ENCODE measurements around the gene DSCAM.

The DSCAM gene

DNA sequence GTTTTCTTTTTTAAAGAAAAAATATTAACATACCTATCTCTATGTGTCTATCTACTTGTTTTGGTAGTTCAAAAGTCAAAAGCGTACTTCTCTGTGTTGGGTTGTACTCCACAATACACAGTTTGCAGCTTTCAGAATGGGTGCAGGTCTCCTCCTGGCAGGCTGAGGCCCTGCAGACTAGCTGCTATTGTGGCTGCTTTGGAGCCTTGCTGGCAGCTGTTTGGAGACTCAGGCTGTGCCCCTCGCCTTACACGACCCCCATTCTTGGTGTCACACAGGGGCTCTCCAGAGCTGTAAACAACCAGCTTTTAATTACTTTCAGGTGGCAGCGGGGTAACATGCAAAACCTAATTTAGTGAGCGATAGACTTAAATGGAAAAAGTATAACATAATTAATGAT is 160.4 kb downstream of the DSCAM start:
- H3K36me3 Mint-ChIP-seq: no peaks in the 10 kb centered on the region
- peaks cover 13% of the 10 kb centered on the region for H3K9me3 Mint-ChIP-seq (ENCODE audit: low read depth)
- H3K4me3 Mint-ChIP-seq: no peak overlapping the region
- peaks cover 7% of the 10 kb centered on the region for H3K27me3 Mint-ChIP-seq
- no peaks in the 10 kb centered on the region for H3K4me1 Mint-ChIP-seq (ENCODE audit: low read depth)
- H3K27ac Mint-ChIP-seq: no peak overlapping the region

DNA sequence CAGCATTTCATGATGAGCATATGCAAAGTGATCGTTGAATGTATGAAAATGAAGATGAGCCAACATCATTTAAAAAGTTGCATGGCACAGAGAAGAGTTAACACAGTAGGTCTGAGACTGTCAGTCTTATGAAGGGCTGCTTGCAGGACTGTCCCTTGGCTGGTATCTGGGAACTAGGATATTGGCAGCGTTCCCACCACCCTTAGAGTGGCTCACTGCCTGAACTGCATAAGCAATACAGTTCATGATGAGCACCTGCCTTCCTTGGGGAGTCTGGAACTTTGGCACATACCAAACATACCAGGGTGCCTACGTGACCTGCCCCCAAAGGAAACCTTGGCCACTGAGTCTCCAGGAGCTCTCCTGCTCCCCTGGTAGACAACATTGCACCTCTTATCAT is 161.8 kb downstream of the DSCAM start:
- peaks cover 13% of the 10 kb centered on the region for H3K9me3 Mint-ChIP-seq (ENCODE audit: low read depth)
- no peak overlapping the region for H3K27ac Mint-ChIP-seq
- no peaks in the 10 kb centered on the region for H3K4me1 Mint-ChIP-seq (ENCODE audit: low read depth)
- H3K27me3 Mint-ChIP-seq: peaks cover 5% of the 10 kb centered on the region
- H3K36me3 Mint-ChIP-seq: no peaks in the 10 kb centered on the region
- H3K4me3 Mint-ChIP-seq: no peak overlapping the region

DNA sequence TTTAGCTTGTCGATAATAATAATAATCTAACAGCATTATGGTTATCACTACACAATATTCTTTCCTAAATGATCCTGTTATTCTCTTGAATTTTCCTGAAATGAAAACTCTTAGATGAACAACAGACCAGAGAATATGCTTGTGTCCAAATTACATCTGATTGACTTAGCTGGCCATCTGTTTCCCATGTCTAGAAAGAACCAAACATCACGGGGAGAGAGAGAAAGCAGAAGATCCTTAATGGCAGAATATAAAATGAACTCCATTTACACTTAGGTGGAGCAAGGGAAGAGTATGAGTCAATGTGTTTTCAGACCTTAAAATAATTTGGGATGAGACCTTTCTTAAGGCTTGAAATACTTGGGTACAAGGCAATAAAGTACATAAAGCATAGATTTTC is 162.2 kb downstream of the DSCAM start:
- H3K27me3 Mint-ChIP-seq: peaks cover 4% of the 10 kb centered on the region
- H3K27ac Mint-ChIP-seq: no peak overlapping the region
- no peak overlapping the region for H3K4me3 Mint-ChIP-seq
- no peaks in the 10 kb centered on the region for H3K36me3 Mint-ChIP-seq
- H3K4me1 Mint-ChIP-seq (ENCODE audit: low read depth): no peaks in the 10 kb centered on the region
- peaks cover 13% of the 10 kb centered on the region for H3K9me3 Mint-ChIP-seq (ENCODE audit: low read depth)

DNA sequence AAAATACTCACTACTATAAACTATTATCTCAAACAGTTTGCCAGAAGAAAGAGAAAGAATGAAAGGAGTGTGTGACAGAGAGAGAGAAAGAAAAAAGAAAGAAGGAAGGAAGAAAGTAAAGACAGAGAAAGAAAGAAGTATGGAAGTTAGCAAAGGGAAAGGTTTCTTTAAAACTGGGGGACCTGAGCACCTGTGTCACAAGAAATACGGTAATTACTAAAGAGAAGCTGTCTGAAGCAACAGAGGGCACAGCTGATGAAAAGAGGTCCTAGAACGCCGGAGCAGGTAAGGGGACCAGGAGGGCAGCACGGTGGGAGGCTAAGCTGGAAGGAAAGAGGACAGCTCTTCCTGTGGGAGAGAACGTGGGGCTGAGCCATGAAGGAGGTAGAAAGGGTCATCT is 163.6 kb downstream of the DSCAM start:
- Mint-ChIP-seq H3K36me3 (no peaks in the 10 kb centered on the region), H3K4me3 (no peak overlapping the region), H3K4me1 (ENCODE audit: low read depth) (no peaks in the 10 kb centered on the region), H3K27ac (no peak overlapping the region), H3K9me3 (ENCODE audit: low read depth) (peaks cover 13% of the 10 kb centered on the region), H3K27me3 (peaks cover 4% of the 10 kb centered on the region)

DNA sequence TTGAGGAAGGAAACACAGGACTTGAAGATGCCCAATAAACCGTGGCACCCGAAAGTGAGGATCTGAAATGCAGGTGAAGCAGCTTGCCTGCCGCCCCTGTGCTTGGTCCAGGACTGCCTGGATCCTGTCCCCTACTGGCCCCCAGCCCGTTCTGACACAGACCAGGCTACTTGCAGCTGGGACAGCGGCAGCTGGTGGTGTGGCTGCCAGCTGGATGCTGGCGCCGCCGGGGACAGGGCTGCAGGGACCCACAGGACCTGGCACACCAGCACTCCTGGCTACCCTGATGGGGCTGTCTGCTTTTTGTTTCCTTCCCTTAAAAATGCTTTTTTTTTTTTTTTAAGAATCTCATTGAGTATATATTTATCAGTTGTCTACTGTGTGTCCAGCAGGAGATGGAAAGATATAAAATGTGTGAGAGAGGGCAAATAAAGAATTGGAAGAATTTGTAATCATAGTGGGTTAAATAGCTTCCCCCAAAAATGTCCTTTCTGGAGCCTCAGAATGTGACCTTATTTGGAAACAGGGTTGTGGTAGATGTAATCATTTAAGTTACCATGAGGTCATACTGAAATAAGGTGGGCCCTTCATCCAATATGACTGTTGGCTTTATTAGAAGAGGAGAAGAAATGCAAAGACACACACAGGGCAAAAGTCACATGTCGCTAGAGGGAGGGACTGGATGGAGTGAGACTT is 165.6 kb downstream of the DSCAM start:
- H3K36me3 Mint-ChIP-seq: no peaks in the 10 kb centered on the region
- H3K27ac Mint-ChIP-seq: no peak overlapping the region
- no peak overlapping the region for H3K4me3 Mint-ChIP-seq

GRCh38 chr21:40680311-40680710 is 166.6 kb downstream of the DSCAM start:
- Mint-ChIP-seq H3K27ac (no peak overlapping the region), H3K9me3 (ENCODE audit: low read depth) (peaks cover 13% of the 10 kb centered on the region), H3K4me3 (no peak overlapping the region), H3K4me1 (ENCODE audit: low read depth) (no peaks in the 10 kb centered on the region), H3K36me3 (no peaks in the 10 kb centered on the region), H3K27me3 (peaks cover 5% of the 10 kb centered on the region)

More for the DNA sequence above, 165.6 kb downstream of the DSCAM start:
- Mint-ChIP-seq H3K4me1 (ENCODE audit: low read depth) (no peaks in the 10 kb centered on the region), H3K9me3 (ENCODE audit: low read depth) (peaks cover 13% of the 10 kb centered on the region), H3K27me3 (peaks cover 5% of the 10 kb centered on the region)

GRCh38 chr21:40678681-40679284 is 168.2 kb downstream of the DSCAM start:
- no peaks in the 10 kb centered on the region for H3K36me3 Mint-ChIP-seq
- H3K4me3 Mint-ChIP-seq: no peak overlapping the region
- H3K4me1 Mint-ChIP-seq (ENCODE audit: low read depth): no peaks in the 10 kb centered on the region
- peaks cover 5% of the 10 kb centered on the region for H3K27me3 Mint-ChIP-seq
- peaks cover 13% of the 10 kb centered on the region for H3K9me3 Mint-ChIP-seq (ENCODE audit: low read depth)
- no peak overlapping the region for H3K27ac Mint-ChIP-seq

GRCh38 chr21:40675017-40675416 is 171.9 kb downstream of the DSCAM start:
- Mint-ChIP-seq H3K27me3 (peaks cover 2% of the 10 kb centered on the region), H3K4me3 (no peak overlapping the region), H3K27ac (no peak overlapping the region), H3K9me3 (ENCODE audit: low read depth) (no peaks in the 10 kb centered on the region), H3K4me1 (ENCODE audit: low read depth) (no peaks in the 10 kb centered on the region), H3K36me3 (no peaks in the 10 kb centered on the region)

DNA sequence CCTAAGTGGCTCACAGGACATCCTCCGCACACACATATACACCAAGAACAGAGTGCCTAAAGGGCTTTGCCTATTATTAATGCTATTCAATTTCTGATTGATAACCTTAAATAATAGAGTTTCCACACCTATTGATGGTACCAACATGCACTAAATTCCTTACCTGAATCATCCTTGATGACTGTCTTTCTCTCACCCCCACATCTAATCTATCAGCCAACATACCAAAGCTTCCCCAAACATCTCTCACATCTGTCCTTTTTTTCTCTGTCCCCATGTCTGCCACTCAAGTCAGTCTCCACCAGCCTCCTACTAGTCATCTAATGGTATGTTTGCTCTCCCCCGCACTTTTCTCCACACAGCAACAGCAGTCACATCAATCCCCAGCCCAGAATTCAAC is 174.4 kb downstream of the DSCAM start:
- H3K27ac Mint-ChIP-seq: no peak overlapping the region
- H3K9me3 Mint-ChIP-seq (ENCODE audit: low read depth): no peaks in the 10 kb centered on the region
- no peaks in the 10 kb centered on the region for H3K4me1 Mint-ChIP-seq (ENCODE audit: low read depth)
- H3K36me3 Mint-ChIP-seq: no peaks in the 10 kb centered on the region
- H3K4me3 Mint-ChIP-seq: no peak overlapping the region
- H3K27me3 Mint-ChIP-seq: peaks cover 5% of the 10 kb centered on the region

- no peaks in the 10 kb centered on the region for H3K36me3 Mint-ChIP-seq
- H3K4me3 Mint-ChIP-seq: no peak overlapping the region
- peaks cover 5% of the 10 kb centered on the region for H3K27me3 Mint-ChIP-seq
- no peaks in the 10 kb centered on the region for H3K9me3 Mint-ChIP-seq (ENCODE audit: low read depth)
- H3K27ac Mint-ChIP-seq: no peak overlapping the region
- H3K4me1 Mint-ChIP-seq (ENCODE audit: low read depth): no peaks in the 10 kb centered on the region
These were observed 175.2 kb downstream of the DSCAM start for GRCh38 chr21:40671716-40672115.

DNA sequence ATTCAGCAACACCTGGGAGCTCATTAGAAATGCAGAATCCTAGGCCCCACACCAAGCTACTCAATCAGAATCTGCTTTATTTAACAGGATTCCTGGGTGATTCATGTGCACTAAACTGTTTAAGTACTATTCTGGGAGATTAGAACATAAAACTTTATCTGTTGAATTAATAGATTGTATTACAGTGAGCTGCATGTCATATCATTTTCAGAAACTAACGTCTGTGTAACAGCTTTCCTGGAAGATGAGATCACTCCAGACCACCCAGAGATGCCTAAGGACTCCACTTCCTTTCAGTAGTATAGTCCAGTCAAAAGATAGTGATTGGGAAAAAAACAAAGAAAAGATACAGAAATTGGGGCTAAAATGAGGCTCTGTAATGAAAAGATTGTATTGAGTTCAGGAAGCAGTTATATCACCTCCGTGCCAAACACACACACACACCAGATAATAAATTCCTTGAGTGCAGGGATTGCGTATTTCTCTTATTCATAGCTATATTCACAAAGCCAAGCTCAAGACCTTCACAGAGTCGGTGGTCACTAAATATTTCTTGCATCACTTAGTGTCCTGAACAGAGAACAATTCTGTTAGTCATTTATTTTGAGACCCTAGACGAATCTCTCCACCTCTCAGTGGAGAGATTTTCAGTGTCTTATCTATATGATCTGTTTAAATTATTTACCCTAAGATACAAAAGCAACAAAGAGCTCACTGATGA is 178.2 kb downstream of the DSCAM start:
- Mint-ChIP-seq H3K36me3 (no peaks in the 10 kb centered on the region), H3K27ac (no peak overlapping the region), H3K4me3 (no peak overlapping the region), H3K9me3 (ENCODE audit: low read depth) (no peaks in the 10 kb centered on the region), H3K27me3 (peaks cover 5% of the 10 kb centered on the region), H3K4me1 (ENCODE audit: low read depth) (no peaks in the 10 kb centered on the region)

DNA sequence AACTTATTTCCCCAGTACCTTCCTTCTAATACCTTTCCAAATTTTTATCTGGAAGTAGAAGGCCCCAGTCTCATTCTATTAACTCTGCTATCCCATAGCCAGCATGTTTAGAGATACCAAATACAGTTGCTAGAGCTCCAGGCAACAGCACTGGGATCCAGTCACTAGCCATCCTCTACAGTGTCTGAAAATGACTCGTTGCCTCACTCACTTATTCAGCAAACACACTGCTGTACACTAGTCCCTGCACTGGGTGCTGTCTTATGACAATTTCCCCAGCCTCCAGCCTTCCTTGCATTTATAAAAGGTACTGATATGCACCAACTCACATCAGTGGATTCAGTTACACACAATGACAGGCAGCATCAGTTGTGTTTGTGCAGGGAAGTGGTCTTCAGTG is 179.0 kb downstream of the DSCAM start:
- H3K36me3 Mint-ChIP-seq: no peaks in the 10 kb centered on the region
- H3K4me3 Mint-ChIP-seq: no peak overlapping the region
- peaks cover 5% of the 10 kb centered on the region for H3K27me3 Mint-ChIP-seq
- no peaks in the 10 kb centered on the region for H3K9me3 Mint-ChIP-seq (ENCODE audit: low read depth)
- H3K4me1 Mint-ChIP-seq (ENCODE audit: low read depth): no peaks in the 10 kb centered on the region
- H3K27ac Mint-ChIP-seq: no peak overlapping the region

DNA sequence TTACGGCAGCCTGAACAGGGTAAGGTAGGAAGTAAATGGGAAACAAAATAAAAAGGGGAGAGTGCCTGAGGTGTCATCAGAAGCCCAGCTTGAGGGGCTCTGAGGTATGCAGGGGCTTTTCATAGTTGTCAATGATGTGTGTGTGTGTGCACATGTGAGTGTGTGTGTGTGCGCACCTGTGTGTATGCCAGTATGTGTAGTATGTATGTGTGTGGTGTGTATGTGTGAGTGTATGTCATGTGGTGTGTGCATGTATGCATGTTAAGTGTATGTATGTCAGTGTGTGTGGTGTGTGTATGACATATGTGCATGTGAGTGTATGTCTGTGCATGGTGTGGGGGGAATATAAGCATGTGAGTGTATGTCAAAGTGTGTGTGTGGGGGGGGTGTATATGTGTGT is 184.1 kb downstream of the DSCAM start:
- Mint-ChIP-seq H3K4me1 (ENCODE audit: low read depth) (no peaks in the 10 kb centered on the region), H3K4me3 (no peak overlapping the region), H3K27ac (no peak overlapping the region), H3K9me3 (ENCODE audit: low read depth) (no peaks in the 10 kb centered on the region), H3K27me3 (peaks cover 2% of the 10 kb centered on the region), H3K36me3 (no peaks in the 10 kb centered on the region)

DNA sequence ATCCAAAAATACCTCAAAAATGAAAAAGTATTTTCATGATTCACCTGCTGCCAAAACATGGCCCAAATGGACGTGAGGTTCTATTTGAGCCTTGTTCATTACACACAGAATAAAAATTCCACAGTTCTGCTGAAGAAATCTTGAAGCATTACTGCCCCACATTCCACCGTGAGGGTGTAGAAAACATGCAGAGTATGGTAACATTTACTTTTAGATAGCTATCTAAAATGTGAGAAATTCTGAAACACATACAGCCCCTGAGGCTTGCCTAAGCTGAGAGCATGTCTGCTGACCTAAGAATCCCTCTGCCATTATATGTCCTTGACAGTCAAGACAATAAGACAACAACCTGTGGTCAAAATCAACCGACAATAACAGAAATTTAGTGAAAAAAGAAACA is 186.5 kb downstream of the DSCAM start:
- Mint-ChIP-seq H3K4me1 (ENCODE audit: low read depth) (no peaks in the 10 kb centered on the region), H3K9me3 (ENCODE audit: low read depth) (no peaks in the 10 kb centered on the region), H3K27ac (no peak overlapping the region), H3K4me3 (no peak overlapping the region), H3K36me3 (no peaks in the 10 kb centered on the region), H3K27me3 (no peaks in the 10 kb centered on the region)

- no peaks in the 10 kb centered on the region for H3K27me3 Mint-ChIP-seq
- no peaks in the 10 kb centered on the region for H3K36me3 Mint-ChIP-seq
- no peaks in the 10 kb centered on the region for H3K9me3 Mint-ChIP-seq (ENCODE audit: low read depth)
- H3K4me3 Mint-ChIP-seq: no peak overlapping the region
- no peaks in the 10 kb centered on the region for H3K4me1 Mint-ChIP-seq (ENCODE audit: low read depth)
- H3K27ac Mint-ChIP-seq: no peak overlapping the region
These were observed 188.6 kb downstream of the DSCAM start for GRCh38 chr21:40658311-40658710.

All from activated naive CD8-positive, alpha-beta T cell (primary cell).